IMR-90 (cell line): ENCODE measurements around the gene HTR1D.

Experiments used
- CEBPB ChIP-seq: IDR thresholded peaks from 2 replicates; pipeline ENCODE4 v1.6.1; 2012; ENCODE audit warnings: low read depth, low read length, improper control_type of control experiment
- MAZ ChIP-seq: IDR thresholded peaks from 2 replicates; pipeline ENCODE4 v1.6.1; 2012; ENCODE audit warnings: low read depth, mild to moderate bottlenecking, low read length, improper control_type of control experiment, moderate library complexity, borderline replicate concordance
- POLR2A ChIP-seq: IDR thresholded peaks from 2 replicates; pipeline ENCODE4 v1.6.1; 2012; ENCODE audit warnings: mild to moderate bottlenecking, low read depth, low read length
- RCOR1 ChIP-seq: IDR thresholded peaks from 2 replicates; pipeline ENCODE4 v1.6.1; 2012; ENCODE audit warnings: mild to moderate bottlenecking, low read length, improper control_type of control experiment; ENCODE audit not compliant: insufficient replicate concordance
- TF ChIP-seq, protein P1 (sequence below): conservative IDR thresholded peaks from 2 replicates; pipeline ENCODE4 v1.5.1; 2012; ENCODE audit warnings: mild to moderate bottlenecking, low read depth, low read length, improper control_type of control experiment
- TF ChIP-seq, protein P2 (sequence below): fragments of 150-350 bp; IDR thresholded peaks from 2 replicates; pipeline ENCODE4 v1.6.1; 2017; ENCODE audit warnings: mild to moderate bottlenecking, antibody characterized with exemption, low read length, low read depth

DNA sequence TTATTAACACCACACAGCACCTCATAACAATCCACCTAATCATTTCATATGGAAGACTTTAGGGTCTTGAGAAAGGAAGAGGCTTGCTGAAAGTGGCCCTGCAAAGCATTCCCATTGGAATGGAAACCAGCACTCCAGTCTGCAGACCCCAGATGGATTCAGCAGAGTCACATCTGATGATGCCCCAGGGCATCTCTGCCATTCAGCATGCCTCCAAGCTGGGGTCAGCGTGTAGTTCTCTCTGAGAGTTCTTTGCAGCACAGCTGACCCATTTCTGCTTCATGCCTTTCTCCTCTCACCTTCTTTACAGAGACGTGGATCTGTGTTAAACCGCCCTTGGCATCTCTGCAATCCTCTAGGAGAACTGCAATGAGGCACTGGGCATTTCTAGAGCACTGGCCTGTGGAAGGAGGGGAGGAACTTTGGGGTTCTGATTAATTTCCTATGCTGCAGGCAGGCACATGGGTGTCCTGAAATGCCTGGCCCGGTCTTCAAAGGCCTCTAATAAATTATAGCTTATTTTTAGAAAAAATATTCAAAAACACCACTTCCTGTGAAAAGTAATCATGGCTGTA is 46.0 kb downstream of the HTR1D start:
- TF ChIP-seq CEBPB (no peak), POLR2A (no peak), MAZ (no peak), RCOR1 (no peak)
- TF ChIP-seq, protein P1, sequence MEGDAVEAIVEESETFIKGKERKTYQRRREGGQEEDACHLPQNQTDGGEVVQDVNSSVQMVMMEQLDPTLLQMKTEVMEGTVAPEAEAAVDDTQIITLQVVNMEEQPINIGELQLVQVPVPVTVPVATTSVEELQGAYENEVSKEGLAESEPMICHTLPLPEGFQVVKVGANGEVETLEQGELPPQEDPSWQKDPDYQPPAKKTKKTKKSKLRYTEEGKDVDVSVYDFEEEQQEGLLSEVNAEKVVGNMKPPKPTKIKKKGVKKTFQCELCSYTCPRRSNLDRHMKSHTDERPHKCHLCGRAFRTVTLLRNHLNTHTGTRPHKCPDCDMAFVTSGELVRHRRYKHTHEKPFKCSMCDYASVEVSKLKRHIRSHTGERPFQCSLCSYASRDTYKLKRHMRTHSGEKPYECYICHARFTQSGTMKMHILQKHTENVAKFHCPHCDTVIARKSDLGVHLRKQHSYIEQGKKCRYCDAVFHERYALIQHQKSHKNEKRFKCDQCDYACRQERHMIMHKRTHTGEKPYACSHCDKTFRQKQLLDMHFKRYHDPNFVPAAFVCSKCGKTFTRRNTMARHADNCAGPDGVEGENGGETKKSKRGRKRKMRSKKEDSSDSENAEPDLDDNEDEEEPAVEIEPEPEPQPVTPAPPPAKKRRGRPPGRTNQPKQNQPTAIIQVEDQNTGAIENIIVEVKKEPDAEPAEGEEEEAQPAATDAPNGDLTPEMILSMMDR, result no peak
- TF ChIP-seq, protein P2, sequence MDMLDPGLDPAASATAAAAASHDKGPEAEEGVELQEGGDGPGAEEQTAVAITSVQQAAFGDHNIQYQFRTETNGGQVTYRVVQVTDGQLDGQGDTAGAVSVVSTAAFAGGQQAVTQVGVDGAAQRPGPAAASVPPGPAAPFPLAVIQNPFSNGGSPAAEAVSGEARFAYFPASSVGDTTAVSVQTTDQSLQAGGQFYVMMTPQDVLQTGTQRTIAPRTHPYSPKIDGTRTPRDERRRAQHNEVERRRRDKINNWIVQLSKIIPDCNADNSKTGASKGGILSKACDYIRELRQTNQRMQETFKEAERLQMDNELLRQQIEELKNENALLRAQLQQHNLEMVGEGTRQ, result no peak
